HG03097 (cell line): ENCODE measurements around the gene ZNF79.

ENCODE experiments used
- ATAC-seq: cut with Tn5 transposase; IDR thresholded peaks from one replicate; pipeline ENCODE4 v1.9.1; 2021; ENCODE audit not compliant: unreplicated experiment, low FRiP score

Gene ZNF79

GRCh38 chr9:127423934-127424675 is at the start of gene ZNF79:
Gene ZNF79, plus strand, starts transcription at chr9:127424382. Its CDS starts 406 bp downstream, at chr9:127424788.
- ATAC-seq = peak; percentile 76

GRCh38 chr9:127380479-127380878 is 43.7 kb upstream of the ZNF79 start:
- no peak for ATAC-seq

GRCh38 chr9:127382541-127382940 is 41.6 kb upstream of the ZNF79 start:
- no peak for ATAC-seq

GRCh38 chr9:127384016-127384730 is 40.0 kb upstream of the ZNF79 start:
- no peak for ATAC-seq

- no peak for ATAC-seq
Measured at GRCh38 chr9:127384901-127385300, 39.3 kb upstream of the ZNF79 start.

GRCh38 chr9:127386249-127386648 is 37.9 kb upstream of the ZNF79 start:
- ATAC-seq = no peak

- no peak for ATAC-seq
Measured at GRCh38 chr9:127386981-127387380, 37.2 kb upstream of the ZNF79 start.

GRCh38 chr9:127388037-127388855 is 35.9 kb upstream of the ZNF79 start:
- ATAC-seq = peak; percentile 65

- ATAC-seq = no peak
Measured at GRCh38 chr9:127388856-127389238, 35.3 kb upstream of the ZNF79 start.

- no peak for ATAC-seq
Measured at GRCh38 chr9:127389381-127390247, 34.6 kb upstream of the ZNF79 start.

- ATAC-seq = no peak
Measured at GRCh38 chr9:127390248-127390545, 34.0 kb upstream of the ZNF79 start.

- ATAC-seq = no peak
Measured at GRCh38 chr9:127390563-127390962, 33.6 kb upstream of the ZNF79 start.

- no peak for ATAC-seq
Measured at GRCh38 chr9:127392166-127392565, 32.0 kb upstream of the ZNF79 start.

- no peak for ATAC-seq
Measured at GRCh38 chr9:127392976-127393375, 31.2 kb upstream of the ZNF79 start.

GRCh38 chr9:127393645-127394044 is 30.5 kb upstream of the ZNF79 start:
- no peak for ATAC-seq

GRCh38 chr9:127395497-127396252 is 28.5 kb upstream of the ZNF79 start:
- ATAC-seq = no peak

GRCh38 chr9:127396253-127396807 is 27.9 kb upstream of the ZNF79 start:
- ATAC-seq = no peak

GRCh38 chr9:127396808-127397645 is 27.2 kb upstream of the ZNF79 start, which contains the start of gene SLC2A8:
Gene SLC2A8, plus strand, starts transcription at chr9:127397169. Its CDS starts 62 bp downstream, at chr9:127397231.
- peak; percentile 94 for ATAC-seq
